ENCODE data around the gene EMC8.

DNA sequence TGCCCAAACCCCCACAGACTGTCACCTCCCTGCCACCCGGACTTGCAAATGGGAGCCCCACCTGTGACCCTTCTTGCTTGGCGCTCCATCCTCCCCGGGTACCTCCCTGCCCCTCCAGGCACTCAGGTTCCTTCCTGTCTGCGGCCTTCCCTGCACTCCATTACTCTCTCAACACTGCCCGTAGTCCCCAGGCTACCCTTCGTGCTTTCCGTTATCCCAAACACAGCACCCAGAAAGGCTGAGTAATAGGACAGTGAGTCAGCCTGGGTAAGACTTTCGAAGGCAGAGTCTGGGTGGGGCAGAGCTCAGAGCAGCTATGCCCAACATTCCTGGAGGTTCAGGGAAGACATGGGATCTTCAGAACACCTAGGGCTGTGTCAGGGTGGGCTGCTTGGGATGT lies 31.8 kb downstream of the EMC8 start:
- TF ChIP-seq, protein P1, sequence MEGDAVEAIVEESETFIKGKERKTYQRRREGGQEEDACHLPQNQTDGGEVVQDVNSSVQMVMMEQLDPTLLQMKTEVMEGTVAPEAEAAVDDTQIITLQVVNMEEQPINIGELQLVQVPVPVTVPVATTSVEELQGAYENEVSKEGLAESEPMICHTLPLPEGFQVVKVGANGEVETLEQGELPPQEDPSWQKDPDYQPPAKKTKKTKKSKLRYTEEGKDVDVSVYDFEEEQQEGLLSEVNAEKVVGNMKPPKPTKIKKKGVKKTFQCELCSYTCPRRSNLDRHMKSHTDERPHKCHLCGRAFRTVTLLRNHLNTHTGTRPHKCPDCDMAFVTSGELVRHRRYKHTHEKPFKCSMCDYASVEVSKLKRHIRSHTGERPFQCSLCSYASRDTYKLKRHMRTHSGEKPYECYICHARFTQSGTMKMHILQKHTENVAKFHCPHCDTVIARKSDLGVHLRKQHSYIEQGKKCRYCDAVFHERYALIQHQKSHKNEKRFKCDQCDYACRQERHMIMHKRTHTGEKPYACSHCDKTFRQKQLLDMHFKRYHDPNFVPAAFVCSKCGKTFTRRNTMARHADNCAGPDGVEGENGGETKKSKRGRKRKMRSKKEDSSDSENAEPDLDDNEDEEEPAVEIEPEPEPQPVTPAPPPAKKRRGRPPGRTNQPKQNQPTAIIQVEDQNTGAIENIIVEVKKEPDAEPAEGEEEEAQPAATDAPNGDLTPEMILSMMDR (IDR thresholded peaks at IDR 0.05; ENCODE audit: low read depth, low read length), result no peak
- TF ChIP-seq EZH2phosphoT487 (IDR thresholded peaks at IDR 0.05; ENCODE audit: low read depth), result no peak

All from OCI-LY3 (cell line).